Neural crest cell (in vitro differentiated cells): Measurements from ENCODE around the gene SYPL2. TPM values are rescaled to one million over a fixed set of nuclear protein-coding genes. Genes with fewer than 3 reads are reported as not detected.

ENCODE experiments used
- DNase-seq: peaks from one replicate; pipeline ENCODE4 v3.0.0; 2021; ENCODE audit warnings: low read depth, mixed read lengths, low spot score
- H3K27ac Mint-ChIP-seq: one replicate; pipeline ENCODE4 v1.8.0; 2021; ENCODE audit warnings: mild to moderate bottlenecking, mixed read lengths; ENCODE audit not compliant: unreplicated experiment
- H3K27me3 Mint-ChIP-seq: 2 replicates; pipeline ENCODE4 v1.8.0; 2021; ENCODE audit warnings: low read depth, mild to moderate bottlenecking, mixed read lengths
- H3K36me3 Mint-ChIP-seq: 2 replicates; pipeline ENCODE4 v1.8.0; 2021; ENCODE audit warnings: low read depth, mild to moderate bottlenecking, mixed read lengths
- H3K4me1 Mint-ChIP-seq: 2 replicates; pipeline ENCODE4 v1.8.0; 2021; ENCODE audit warnings: mixed read lengths
- H3K4me3 Mint-ChIP-seq: one replicate; pipeline ENCODE4 v1.8.0; 2021; ENCODE audit warnings: mild to moderate bottlenecking, mixed read lengths
- H3K9me3 Mint-ChIP-seq: 2 replicates; pipeline ENCODE4 v1.8.0; 2021; ENCODE audit warnings: mixed read lengths
- CTCF ChIP-seq: fragments of 200-600 bp; sonication (generic); conservative IDR thresholded peaks from 2 replicates; pipeline ENCODE4 v1.5.0; 2021; ENCODE audit warnings: antibody characterized with exemption, mild to moderate bottlenecking
- total RNA-seq: library from RNA; stranded (reverse); gene quantifications from 2 replicates; pipeline ENCODE4 v1.2.1, GENCODE V29; 2021

Gene SYPL2
- total RNA-seq, 1 donor from 2014 or later, result 0.47 TPM

GRCh38 chr1:109474697-109475096 is 8.4 kb downstream of the SYPL2 start:
- Mint-ChIP-seq H3K27me3 (peaks cover 93% of the 10 kb centered on the region), H3K36me3 (no peaks in the 10 kb centered on the region), H3K9me3 (no peaks in the 10 kb centered on the region), H3K27ac (no peak overlapping the region), H3K4me3 (no peak overlapping the region), H3K4me1 (no peaks in the 10 kb centered on the region)
- no peak for TF ChIP-seq CTCF
- DNase-seq, result no peak

- DNase-seq, result no peak
- no peak overlapping the region for H3K27ac Mint-ChIP-seq
- H3K36me3 Mint-ChIP-seq, result no peaks in the 10 kb centered on the region
- TF ChIP-seq CTCF, result no peak
- H3K4me1 Mint-ChIP-seq, result no peaks in the 10 kb centered on the region
- peaks cover 93% of the 10 kb centered on the region for H3K27me3 Mint-ChIP-seq
- H3K9me3 Mint-ChIP-seq, result no peaks in the 10 kb centered on the region
- H3K4me3 Mint-ChIP-seq, result no peak overlapping the region
Observed at GRCh38 chr1:109475261-109475660, 8.9 kb downstream of the SYPL2 start.

- TF ChIP-seq CTCF, result no peak
- Mint-ChIP-seq H3K4me1 (no peaks in the 10 kb centered on the region), H3K27ac (no peak overlapping the region), H3K9me3 (no peaks in the 10 kb centered on the region), H3K36me3 (no peaks in the 10 kb centered on the region), H3K4me3 (no peak overlapping the region), H3K27me3 (peaks cover 91% of the 10 kb centered on the region)
- no peak for DNase-seq
Observed at GRCh38 chr1:109476825-109477224, 10.5 kb downstream of the SYPL2 start.

- no peak overlapping the region for H3K27ac Mint-ChIP-seq
- peaks cover 90% of the 10 kb centered on the region for H3K27me3 Mint-ChIP-seq
- peaks cover 2% of the 10 kb centered on the region for H3K4me1 Mint-ChIP-seq
- H3K9me3 Mint-ChIP-seq, result no peaks in the 10 kb centered on the region
- no peak for TF ChIP-seq CTCF
- no peak for DNase-seq
- no peak overlapping the region for H3K4me3 Mint-ChIP-seq
- H3K36me3 Mint-ChIP-seq, result no peaks in the 10 kb centered on the region
Observed at GRCh38 chr1:109477821-109478220, 11.5 kb downstream of the SYPL2 start.

GRCh38 chr1:109478806-109479205 is 12.5 kb downstream of the SYPL2 start:
- no peaks in the 10 kb centered on the region for H3K9me3 Mint-ChIP-seq
- no peak overlapping the region for H3K4me3 Mint-ChIP-seq
- peaks cover 10% of the 10 kb centered on the region for H3K4me1 Mint-ChIP-seq
- no peak for TF ChIP-seq CTCF
- H3K36me3 Mint-ChIP-seq, result no peaks in the 10 kb centered on the region
- peaks cover 86% of the 10 kb centered on the region for H3K27me3 Mint-ChIP-seq
- H3K27ac Mint-ChIP-seq, result no peak overlapping the region
- no peak for DNase-seq

GRCh38 chr1:109479311-109479710 is 13.0 kb downstream of the SYPL2 start:
- TF ChIP-seq CTCF, result no peak
- H3K36me3 Mint-ChIP-seq, result no peaks in the 10 kb centered on the region
- H3K4me3 Mint-ChIP-seq, result no peak overlapping the region
- no peaks in the 10 kb centered on the region for H3K9me3 Mint-ChIP-seq
- no peak for DNase-seq
- H3K27me3 Mint-ChIP-seq, result peaks cover 81% of the 10 kb centered on the region
- H3K27ac Mint-ChIP-seq, result no peak overlapping the region
- H3K4me1 Mint-ChIP-seq, result peaks cover 13% of the 10 kb centered on the region
